GM12801 (cell line): ENCODE data around the gene TMPRSS12.

Experiments used
- CTCF ChIP-seq: IDR thresholded peaks from one replicate; pipeline ENCODE4 v1.5.1; 2011; ENCODE audit warnings: control low read depth; ENCODE audit not compliant: insufficient read length; ENCODE audit errors: extremely low read depth

The TMPRSS12 gene

GRCh38 chr12:50848963-50849362 lies 6.2 kb downstream of the TMPRSS12 start:
- TF ChIP-seq CTCF, result no peak

- no peak for TF ChIP-seq CTCF
These were observed 17.0 kb downstream of the TMPRSS12 start for GRCh38 chr12:50859621-50860310.

GRCh38 chr12:50862316-50862715 lies 19.6 kb downstream of the TMPRSS12 start:
- TF ChIP-seq CTCF, result no peak

- no peak for TF ChIP-seq CTCF
These were observed 22.5 kb downstream of the TMPRSS12 start for GRCh38 chr12:50865266-50865665.

GRCh38 chr12:50882563-50882962 lies 39.8 kb downstream of the TMPRSS12 start:
- no peak for TF ChIP-seq CTCF

GRCh38 chr12:50887191-50887590 lies 44.5 kb downstream of the TMPRSS12 start:
- no peak for TF ChIP-seq CTCF

GRCh38 chr12:50888666-50889065 lies 45.9 kb downstream of the TMPRSS12 start:
- no peak for TF ChIP-seq CTCF
